HL-60 (cell line): ENCODE measurements around the gene MRPL33.
"Not testable (repeated sequence)": the region's sequence is repeated elsewhere in the genome, so short reads cannot be mapped to it uniquely, and the experiment has no call there.

Experiments used
- DNase-seq, 2 experiments: peaks; one replicate each; pipeline ENCODE4 v3.0.0-alpha.2; 2010 to 2020; ENCODE audit warnings: low read depth in 1 of 2, low spot score in 1 of 2
- H3K27ac ChIP-seq: fragments of 250-450 bp; sonication (Bioruptor Pico); replicated peaks from 2 replicates; pipeline ENCODE4 v1.5.1; 2020; ENCODE audit warnings: mild to moderate bottlenecking, moderate library complexity
- H3K27me3 ChIP-seq: fragments of 250-450 bp; sonication (Bioruptor Pico); 2 replicates; pipeline ENCODE4 v1.5.1; 2021; ENCODE audit warnings: mild to moderate bottlenecking, moderate library complexity; ENCODE audit not compliant: insufficient read depth, poor library complexity, severe bottlenecking
- H3K4me3 ChIP-seq: replicated peaks from 2 replicates; pipeline ENCODE4 v1.5.1; 2011; ENCODE audit warnings: mild to moderate bottlenecking, control low read depth, low read length; ENCODE audit not compliant: insufficient read depth
- CTCF ChIP-seq: IDR thresholded peaks from one replicate; pipeline ENCODE4 v1.5.1; 2011; ENCODE audit warnings: low read length, control low read depth, inconsistent platforms; ENCODE audit not compliant: insufficient read depth
- GABPA ChIP-seq: IDR thresholded peaks from 2 replicates; pipeline ENCODE4 v1.6.1; 2012; ENCODE audit warnings: low read depth
- POLR2AphosphoS5 ChIP-seq: IDR thresholded peaks from 2 replicates; pipeline ENCODE4 v1.6.1; 2012; ENCODE audit warnings: low read depth
- REST ChIP-seq: IDR thresholded peaks from 2 replicates; pipeline ENCODE4 v1.6.1; 2012; ENCODE audit warnings: low read depth; ENCODE audit not compliant: insufficient replicate concordance
- SPI1 ChIP-seq: IDR thresholded peaks from 2 replicates; pipeline ENCODE4 v1.6.1; 2012; ENCODE audit warnings: low read depth, mild to moderate bottlenecking, borderline replicate concordance

MRPL33 gene

GRCh38 chr2:27739058-27739373 lies 32.5 kb upstream of the MRPL33 start:
- TF ChIP-seq SPI1 (no peak), REST (no peak), POLR2AphosphoS5 (no peak), CTCF (no peak), GABPA (no peak)
- no peak overlapping the region for H3K4me3 ChIP-seq
- H3K27ac ChIP-seq: no peak overlapping the region
- no peak for DNase-seq
- H3K27me3 ChIP-seq: no peaks in the 10 kb centered on the region

- no peak for TF ChIP-seq REST
- TF ChIP-seq CTCF: no peak
- no peak for TF ChIP-seq SPI1
- no peak for TF ChIP-seq POLR2AphosphoS5
- no peak for TF ChIP-seq GABPA
- Histone ChIP-seq H3K27me3 (no peaks in the 10 kb centered on the region), H3K4me3 (no peak overlapping the region), H3K27ac (no peak overlapping the region)
- DNase-seq: no peak
These were observed 29.8 kb upstream of the MRPL33 start for GRCh38 chr2:27741673-27742072.

- no peak for DNase-seq
- TF ChIP-seq CTCF (no peak), GABPA (no peak), REST (no peak), POLR2AphosphoS5 (no peak), SPI1 (no peak)
These were observed 28.9 kb upstream of the MRPL33 start for GRCh38 chr2:27742571-27742970.

GRCh38 chr2:27745494-27745893 lies 26.0 kb upstream of the MRPL33 start:
- H3K27ac ChIP-seq, H3K27me3 ChIP-seq, H3K4me3 ChIP-seq, DNase-seq: not testable (repeated sequence)

More at GRCh38 chr2:27742571-27742970, 28.9 kb upstream of the MRPL33 start:
- no peaks in the 10 kb centered on the region for H3K27me3 ChIP-seq
- H3K4me3 ChIP-seq: no peak overlapping the region
- H3K27ac ChIP-seq: no peak overlapping the region
